HepG2 (cell line): ENCODE data around the gene KREMEN1. TPM values are rescaled to one million over a fixed set of nuclear protein-coding genes. Genes with fewer than 3 reads are reported as not detected.

Experiments
- ELF3 ChIP-seq: IDR thresholded peaks from 2 replicates; pipeline ENCODE4 v1.6.1; 2016; ENCODE audit warnings: missing genetic modification reagents, missing compliant biosample characterization
- HMG20A ChIP-seq: IDR thresholded peaks from 2 replicates; pipeline ENCODE4 v1.6.1; 2016; ENCODE audit warnings: borderline replicate concordance
- ISL2 ChIP-seq: sonication (generic); formaldehyde crosslinking; IDR thresholded peaks from 2 replicates; pipeline ENCODE4 v1.5.0; 2020; ENCODE audit warnings: missing genetic modification reagents
- MAZ ChIP-seq, 2 experiments: sonication (generic) in 1 of 2; formaldehyde crosslinking in 1 of 2; IDR thresholded peaks; 2 replicates each; pipeline versions ENCODE4 v1.5.0 to v1.6.1; 2012 to 2020; ENCODE audit warnings: low read depth in 2 of 2, mild to moderate bottlenecking in 2 of 2, borderline replicate concordance in 1 of 2, improper control_type of control experiment in 1 of 2, low read length in 1 of 2, missing genetic modification reagents in 1 of 2, moderate library complexity in 1 of 2
- SOX13 ChIP-seq, 3 experiments: fragments of 450-650 bp in 1 of 3; sonication (generic) in 1 of 3; formaldehyde crosslinking in 1 of 3; IDR thresholded peaks in 2 of 3; conservative IDR thresholded peaks in 1 of 3; 2 replicates each; pipeline versions ENCODE4 v1.5.0 to v1.6.1; 2016 to 2020; ENCODE audit warnings: antibody characterized with exemption in 1 of 3, mild to moderate bottlenecking in 1 of 3, missing compliant biosample characterization in 1 of 3, missing genetic modification reagents in 1 of 3, moderate library complexity in 1 of 3
- TBX2 ChIP-seq: sonication (generic); formaldehyde crosslinking; IDR thresholded peaks from 2 replicates; pipeline ENCODE4 v1.5.0; 2020; ENCODE audit warnings: missing genetic modification reagents, mild to moderate bottlenecking, borderline replicate concordance
- ZFP90 ChIP-seq: sonication (generic); formaldehyde crosslinking; IDR thresholded peaks from 2 replicates; pipeline ENCODE4 v1.8.0; 2022; ENCODE audit warnings: missing genetic modification reagents, mild to moderate bottlenecking, inconsistent platforms, borderline replicate concordance
- ZNF235 ChIP-seq: sonication (generic); formaldehyde crosslinking; IDR thresholded peaks from 2 replicates; pipeline ENCODE4 v1.8.1; 2023; ENCODE audit warnings: mild to moderate bottlenecking, missing genetic modification reagents, borderline replicate concordance
- ZNF382 ChIP-seq: sonication (generic); formaldehyde crosslinking; IDR thresholded peaks from 2 replicates; pipeline ENCODE4 v1.5.0; 2020; ENCODE audit warnings: missing genetic modification reagents, mild to moderate bottlenecking, borderline replicate concordance
- ZNF569 ChIP-seq: sonication (generic); formaldehyde crosslinking; IDR thresholded peaks from 2 replicates; pipeline ENCODE4 v1.5.0; 2020; ENCODE audit warnings: mild to moderate bottlenecking, missing genetic modification reagents, moderate library complexity, borderline replicate concordance
- ZNF839 ChIP-seq: sonication (generic); formaldehyde crosslinking; IDR thresholded peaks from 2 replicates; pipeline ENCODE4 v1.4.0; 2020; ENCODE audit warnings: missing genetic modification reagents, mild to moderate bottlenecking, borderline replicate concordance
- polyA plus RNA-seq, 8 experiments: library from polyadenylated mRNA; depleted of rRNA in 3 of 8; stranded (reverse) in 7 of 8; unstranded in 1 of 8; fragments of >200 nt; fragmentation: Illumina TruSeq in 4 of 8; extraction: Trizol in 4 of 8; gene quantifications; 2 replicates each; pipeline versions ENCODE4 v1.2.1 to v1.2.3, GENCODE V29; 2011 to 2016; ENCODE audit warnings: low read depth in 4 of 8, missing spikeins in 1 of 8, mixed read lengths in 1 of 8; ENCODE audit not compliant: insufficient read depth in 1 of 8
- total RNA-seq, 5 experiments: library from RNA; depleted of rRNA; stranded (reverse); fragments of >200 nt; fragmentation: Illumina TruSeq; extraction: Trizol; gene quantifications; 2 replicates each; pipeline ENCODE4 v1.2.3, GENCODE V29; 2016; ENCODE audit warnings: low read depth in 1 of 5
- TF ChIP-seq, protein P1 (sequence below): IDR thresholded peaks from 2 replicates; pipeline ENCODE4 v1.6.1; 2016; ENCODE audit warnings: low read depth, missing genetic modification reagents, missing compliant biosample characterization
- TF ChIP-seq, protein P2 (sequence below): IDR thresholded peaks from 2 replicates; pipeline ENCODE4 v1.6.1; 2012; ENCODE audit warnings: inconsistent platforms
- TF ChIP-seq, protein P3 (sequence below): sonication (generic); formaldehyde crosslinking; conservative IDR thresholded peaks from 2 replicates; pipeline ENCODE4 v1.4.0; 2020; ENCODE audit warnings: missing genetic modification reagents
- TF ChIP-seq, protein P4 (sequence below): sonication (generic); formaldehyde crosslinking; IDR thresholded peaks from 2 replicates; pipeline ENCODE4 v1.4.0; 2020; ENCODE audit warnings: mild to moderate bottlenecking, missing genetic modification reagents
- TF ChIP-seq, protein P5 (sequence below): sonication (generic); IDR thresholded peaks from 2 replicates; pipeline ENCODE4 v1.6.1; 2016; ENCODE audit warnings: low read depth, borderline replicate concordance

The KREMEN1 gene
- total and polyA plus RNA-seq, 2 of the 13 experiments (the other 11 are each of a cell fraction or from before 2014, with no cell fraction given), result 9.8 to 13.8 TPM

DNA sequence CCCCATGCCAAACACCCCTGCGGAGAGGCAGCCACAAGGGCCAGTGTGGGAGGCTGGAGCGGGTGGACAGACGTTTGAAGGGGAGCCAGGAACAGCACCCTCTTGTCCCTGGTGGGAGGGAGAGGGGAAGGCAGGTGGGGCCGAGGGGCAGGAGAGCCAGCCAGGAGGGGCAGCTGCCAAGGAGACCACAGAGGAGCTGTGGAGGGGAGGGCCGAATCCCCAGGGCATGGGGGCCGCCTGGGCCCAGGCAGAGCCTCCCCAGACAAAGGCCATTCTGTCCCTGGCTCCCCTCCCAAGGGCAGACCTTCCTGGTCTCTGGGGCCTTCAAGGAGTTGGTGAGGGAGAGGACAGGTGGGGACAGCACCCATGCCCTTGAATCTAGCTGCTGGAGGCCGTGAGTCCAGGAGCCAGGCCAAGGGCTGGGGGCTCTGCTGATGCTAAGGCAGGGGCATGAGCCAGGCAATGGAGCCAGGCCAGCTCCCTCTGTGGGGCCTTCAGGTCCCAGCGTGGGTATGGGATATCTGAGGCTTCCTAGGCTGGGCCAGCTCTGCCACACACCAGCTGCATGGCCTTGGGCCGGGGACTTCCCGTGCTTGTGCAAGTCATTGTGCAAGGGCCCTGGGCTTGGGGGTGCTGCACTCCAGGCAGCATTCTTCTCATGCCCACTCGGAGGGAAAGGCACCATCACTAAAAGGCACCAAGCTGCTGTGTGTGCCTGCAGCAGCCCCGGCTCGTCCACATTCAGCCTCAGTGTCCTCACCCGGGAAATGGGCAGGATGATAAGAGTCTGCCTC, 144.2 kb downstream of the KREMEN1 start (continued):
- TF ChIP-seq, protein P1, sequence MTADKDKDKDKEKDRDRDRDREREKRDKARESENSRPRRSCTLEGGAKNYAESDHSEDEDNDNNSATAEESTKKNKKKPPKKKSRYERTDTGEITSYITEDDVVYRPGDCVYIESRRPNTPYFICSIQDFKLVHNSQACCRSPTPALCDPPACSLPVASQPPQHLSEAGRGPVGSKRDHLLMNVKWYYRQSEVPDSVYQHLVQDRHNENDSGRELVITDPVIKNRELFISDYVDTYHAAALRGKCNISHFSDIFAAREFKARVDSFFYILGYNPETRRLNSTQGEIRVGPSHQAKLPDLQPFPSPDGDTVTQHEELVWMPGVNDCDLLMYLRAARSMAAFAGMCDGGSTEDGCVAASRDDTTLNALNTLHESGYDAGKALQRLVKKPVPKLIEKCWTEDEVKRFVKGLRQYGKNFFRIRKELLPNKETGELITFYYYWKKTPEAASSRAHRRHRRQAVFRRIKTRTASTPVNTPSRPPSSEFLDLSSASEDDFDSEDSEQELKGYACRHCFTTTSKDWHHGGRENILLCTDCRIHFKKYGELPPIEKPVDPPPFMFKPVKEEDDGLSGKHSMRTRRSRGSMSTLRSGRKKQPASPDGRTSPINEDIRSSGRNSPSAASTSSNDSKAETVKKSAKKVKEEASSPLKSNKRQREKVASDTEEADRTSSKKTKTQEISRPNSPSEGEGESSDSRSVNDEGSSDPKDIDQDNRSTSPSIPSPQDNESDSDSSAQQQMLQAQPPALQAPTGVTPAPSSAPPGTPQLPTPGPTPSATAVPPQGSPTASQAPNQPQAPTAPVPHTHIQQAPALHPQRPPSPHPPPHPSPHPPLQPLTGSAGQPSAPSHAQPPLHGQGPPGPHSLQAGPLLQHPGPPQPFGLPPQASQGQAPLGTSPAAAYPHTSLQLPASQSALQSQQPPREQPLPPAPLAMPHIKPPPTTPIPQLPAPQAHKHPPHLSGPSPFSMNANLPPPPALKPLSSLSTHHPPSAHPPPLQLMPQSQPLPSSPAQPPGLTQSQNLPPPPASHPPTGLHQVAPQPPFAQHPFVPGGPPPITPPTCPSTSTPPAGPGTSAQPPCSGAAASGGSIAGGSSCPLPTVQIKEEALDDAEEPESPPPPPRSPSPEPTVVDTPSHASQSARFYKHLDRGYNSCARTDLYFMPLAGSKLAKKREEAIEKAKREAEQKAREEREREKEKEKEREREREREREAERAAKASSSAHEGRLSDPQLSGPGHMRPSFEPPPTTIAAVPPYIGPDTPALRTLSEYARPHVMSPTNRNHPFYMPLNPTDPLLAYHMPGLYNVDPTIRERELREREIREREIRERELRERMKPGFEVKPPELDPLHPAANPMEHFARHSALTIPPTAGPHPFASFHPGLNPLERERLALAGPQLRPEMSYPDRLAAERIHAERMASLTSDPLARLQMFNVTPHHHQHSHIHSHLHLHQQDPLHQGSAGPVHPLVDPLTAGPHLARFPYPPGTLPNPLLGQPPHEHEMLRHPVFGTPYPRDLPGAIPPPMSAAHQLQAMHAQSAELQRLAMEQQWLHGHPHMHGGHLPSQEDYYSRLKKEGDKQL (CRISPR knock-in tag), result no peak
- TF ChIP-seq, protein P2, sequence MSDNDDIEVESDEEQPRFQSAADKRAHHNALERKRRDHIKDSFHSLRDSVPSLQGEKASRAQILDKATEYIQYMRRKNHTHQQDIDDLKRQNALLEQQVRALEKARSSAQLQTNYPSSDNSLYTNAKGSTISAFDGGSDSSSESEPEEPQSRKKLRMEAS, result peak; percentile 26; the same call in 1 of the 2 replicates
- TF ChIP-seq, protein P3, sequence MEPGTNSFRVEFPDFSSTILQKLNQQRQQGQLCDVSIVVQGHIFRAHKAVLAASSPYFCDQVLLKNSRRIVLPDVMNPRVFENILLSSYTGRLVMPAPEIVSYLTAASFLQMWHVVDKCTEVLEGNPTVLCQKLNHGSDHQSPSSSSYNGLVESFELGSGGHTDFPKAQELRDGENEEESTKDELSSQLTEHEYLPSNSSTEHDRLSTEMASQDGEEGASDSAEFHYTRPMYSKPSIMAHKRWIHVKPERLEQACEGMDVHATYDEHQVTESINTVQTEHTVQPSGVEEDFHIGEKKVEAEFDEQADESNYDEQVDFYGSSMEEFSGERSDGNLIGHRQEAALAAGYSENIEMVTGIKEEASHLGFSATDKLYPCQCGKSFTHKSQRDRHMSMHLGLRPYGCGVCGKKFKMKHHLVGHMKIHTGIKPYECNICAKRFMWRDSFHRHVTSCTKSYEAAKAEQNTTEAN (CRISPR knock-in tag), result peak; percentile 65; the same call in 1 of the 2 replicates
- TF ChIP-seq ZNF382 (CRISPR knock-in tag), result no peak
- 0 out of 2 replicates have a peak, but pooled peaks have one; percentile 23 for TF ChIP-seq ISL2 (CRISPR knock-in tag)
- TF ChIP-seq, protein P4, sequence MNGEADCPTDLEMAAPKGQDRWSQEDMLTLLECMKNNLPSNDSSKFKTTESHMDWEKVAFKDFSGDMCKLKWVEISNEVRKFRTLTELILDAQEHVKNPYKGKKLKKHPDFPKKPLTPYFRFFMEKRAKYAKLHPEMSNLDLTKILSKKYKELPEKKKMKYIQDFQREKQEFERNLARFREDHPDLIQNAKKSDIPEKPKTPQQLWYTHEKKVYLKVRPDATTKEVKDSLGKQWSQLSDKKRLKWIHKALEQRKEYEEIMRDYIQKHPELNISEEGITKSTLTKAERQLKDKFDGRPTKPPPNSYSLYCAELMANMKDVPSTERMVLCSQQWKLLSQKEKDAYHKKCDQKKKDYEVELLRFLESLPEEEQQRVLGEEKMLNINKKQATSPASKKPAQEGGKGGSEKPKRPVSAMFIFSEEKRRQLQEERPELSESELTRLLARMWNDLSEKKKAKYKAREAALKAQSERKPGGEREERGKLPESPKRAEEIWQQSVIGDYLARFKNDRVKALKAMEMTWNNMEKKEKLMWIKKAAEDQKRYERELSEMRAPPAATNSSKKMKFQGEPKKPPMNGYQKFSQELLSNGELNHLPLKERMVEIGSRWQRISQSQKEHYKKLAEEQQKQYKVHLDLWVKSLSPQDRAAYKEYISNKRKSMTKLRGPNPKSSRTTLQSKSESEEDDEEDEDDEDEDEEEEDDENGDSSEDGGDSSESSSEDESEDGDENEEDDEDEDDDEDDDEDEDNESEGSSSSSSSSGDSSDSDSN (CRISPR knock-in tag), result peak; percentile 61; the same call in 1 of the 2 replicates
- no peak for TF ChIP-seq TBX2 (CRISPR knock-in tag)
- TF ChIP-seq ZNF839 (CRISPR knock-in tag), result peak; percentile 29; the same call in 1 of the 2 replicates
- TF ChIP-seq SOX13 (IDR thresholded peaks at IDR 0.05), result no peak
- TF ChIP-seq SOX13 (CRISPR knock-in tag; conservative IDR thresholded peaks at IDR 0.05 in 1 of 2, IDR thresholded peaks at IDR 0.05 in 1 of 2), result peak in 1 of 2 experiments; percentile 53; a peak in 1 of 4 replicates
- TF ChIP-seq ZFP90 (CRISPR knock-in tag), result no peak
- TF ChIP-seq MAZ (IDR thresholded peaks at IDR 0.05; ENCODE audit: borderline replicate concordance, low read depth, low read length), result no peak
- TF ChIP-seq MAZ (CRISPR knock-in tag; IDR thresholded peaks at IDR 0.05; ENCODE audit: low read depth), result 0 out of 2 replicates have a peak, but pooled peaks have one; percentile 21
- no peak for TF ChIP-seq ZNF569
- TF ChIP-seq ELF3, result no peak
- peak; percentile 57; the same call in 1 of the 2 replicates for TF ChIP-seq HMG20A
- no peak for TF ChIP-seq ZNF235 (CRISPR knock-in tag)
- TF ChIP-seq, protein P5, sequence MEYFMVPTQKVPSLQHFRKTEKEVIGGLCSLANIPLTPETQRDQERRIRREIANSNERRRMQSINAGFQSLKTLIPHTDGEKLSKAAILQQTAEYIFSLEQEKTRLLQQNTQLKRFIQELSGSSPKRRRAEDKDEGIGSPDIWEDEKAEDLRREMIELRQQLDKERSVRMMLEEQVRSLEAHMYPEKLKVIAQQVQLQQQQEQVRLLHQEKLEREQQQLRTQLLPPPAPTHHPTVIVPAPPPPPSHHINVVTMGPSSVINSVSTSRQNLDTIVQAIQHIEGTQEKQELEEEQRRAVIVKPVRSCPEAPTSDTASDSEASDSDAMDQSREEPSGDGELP, result peak; percentile 37; the same call in 1 of the 2 replicates
